T-cell (primary cell): Measurements from ENCODE around the gene FUT2. TPM values are rescaled to one million over a fixed set of nuclear protein-coding genes. Genes with fewer than 3 reads are reported as not detected.
A peak's percentile ranks its signal among the peaks of the same experiment; 100 is the strongest.

ENCODE experiments used
- ATAC-seq, 4 experiments: fragments of 200-7000 bp in 3 of 4; fragments of 150-1000 bp in 1 of 4; cut with Tn5 transposase; replicated peaks in 1 of 4; 1 replicate in 3 of 4; 2 replicates in 1 of 4; pipeline ENCODE4 v1.10.0; 2021; ENCODE audit warnings: moderate library complexity in 3 of 4, mild to moderate bottlenecking in 2 of 4, moderate number of reproducible peaks in 1 of 4
- CTCF ChIA-PET, 2 donors: fragments of 300-600 bp; sonication (Branson Sonifier 250); formaldehyde crosslinking; loops; one replicate each; lab custom pipeline; 2022; ENCODE audit warnings: antibody characterized with exemption in 2 of 2; lab: Charles Lee
- POLR2A ChIA-PET, 2 donors: fragments of 300-600 bp; sonication (Branson Sonifier 250); formaldehyde crosslinking; loops; one replicate each; lab custom pipeline; 2022; ENCODE audit warnings: antibody characterized with exemption in 2 of 2; lab: Charles Lee
- DNase-seq, 35 experiments: peaks; one replicate each; pipeline versions ENCODE4 v3.0.0 to v3.0.0-alpha.2; 2013 to 2023
- H3K27ac ChIP-seq: one replicate; pipeline ENCODE4 v1.5.1; 2013; ENCODE audit warnings: low read length
- H3K27me3 ChIP-seq, 2 experiments: replicated peaks in 1 of 2; 1 replicate in 1 of 2; 2 replicates in 1 of 2; pipeline versions ENCODE4 v1.6.1 to v1.7.0; 2013; ENCODE audit warnings: low read length in 1 of 2, mixed read lengths in 1 of 2; ENCODE audit not compliant: control insufficient read depth in 2 of 2, insufficient read depth in 2 of 2; ENCODE audit errors: extremely low read depth in 1 of 2
- H3K36me3 ChIP-seq, 2 donors: 1 replicate in 1 of 2; 2 replicates in 1 of 2; pipeline versions ENCODE4 v1.6.1 to v1.7.0; 2013; ENCODE audit warnings: low read length in 1 of 2; ENCODE audit not compliant: control insufficient read depth in 2 of 2, insufficient read depth in 1 of 2; ENCODE audit errors: extremely low read depth in 1 of 2
- H3K4me1 ChIP-seq, 2 experiments: 1 replicate in 1 of 2; 2 replicates in 1 of 2; pipeline versions ENCODE4 v1.6.1 to v1.7.0; 2013; ENCODE audit warnings: low read length in 2 of 2, mixed read lengths in 1 of 2; ENCODE audit not compliant: insufficient read depth in 2 of 2, control insufficient read depth in 1 of 2; ENCODE audit errors: extremely low read depth in 1 of 2
- H3K4me3 ChIP-seq, 2 donors: 1 replicate in 1 of 2; 2 replicates in 1 of 2; pipeline versions ENCODE4 v1.5.1 to v1.7.0; 2013; ENCODE audit warnings: mild to moderate bottlenecking in 2 of 2, low read length in 1 of 2, moderate library complexity in 1 of 2; ENCODE audit not compliant: control insufficient read depth in 1 of 2; ENCODE audit errors: extremely low read depth in 1 of 2
- H3K9me3 ChIP-seq: 2 replicates; pipeline ENCODE4 v1.7.0; 2013
- H3K27ac Mint-ChIP-seq, 2 donors: one replicate each; pipeline ENCODE4 v1.8.0; 2020 to 2021; ENCODE audit warnings: mild to moderate bottlenecking in 2 of 2, mixed read lengths in 2 of 2
- H3K27me3 Mint-ChIP-seq, 2 donors: one replicate each; pipeline ENCODE4 v1.8.0; 2021 to 2022; ENCODE audit warnings: mixed read lengths in 2 of 2
- H3K36me3 Mint-ChIP-seq: one replicate; pipeline ENCODE4 v1.8.0; 2021; ENCODE audit warnings: mixed read lengths
- H3K4me1 Mint-ChIP-seq, 3 donors: one replicate each; pipeline ENCODE4 v1.8.0; 2020 to 2022; ENCODE audit warnings: mixed read lengths in 3 of 3, mild to moderate bottlenecking in 1 of 3
- H3K4me3 Mint-ChIP-seq, 3 donors: one replicate each; pipeline ENCODE4 v1.8.0; 2020 to 2022; ENCODE audit warnings: mild to moderate bottlenecking in 3 of 3, mixed read lengths in 3 of 3, moderate library complexity in 3 of 3
- H3K9me3 Mint-ChIP-seq, 3 donors: one replicate each; pipeline ENCODE4 v1.8.0; 2020 to 2022; ENCODE audit warnings: mixed read lengths in 3 of 3
- WGBS: methylation state at CpG from one replicate; pipeline ENCODE4 v1.1.5; 2013; ENCODE audit warnings: missing lambda C conversion rate; ENCODE audit not compliant: insufficient coverage; 5-methylcytosine and 5-hydroxymethylcytosine counted together
- total RNA-seq, 35 experiments: library from RNA in 6 of 35; stranded (reverse) in 6 of 35; fragments of 120-200 nt in 1 of 35; gene quantifications; one replicate each; pipeline versions ENCODE4 v1.2.1 to v1.2.4 and lab custom pipeline; 2013 to 2026

FUT2 gene
- total RNA-seq, 5 donors from 2014 or later (not counting 1 experiment from before 2014, with no cell fraction given) = 0.16 TPM; not detected in 4

DNA sequence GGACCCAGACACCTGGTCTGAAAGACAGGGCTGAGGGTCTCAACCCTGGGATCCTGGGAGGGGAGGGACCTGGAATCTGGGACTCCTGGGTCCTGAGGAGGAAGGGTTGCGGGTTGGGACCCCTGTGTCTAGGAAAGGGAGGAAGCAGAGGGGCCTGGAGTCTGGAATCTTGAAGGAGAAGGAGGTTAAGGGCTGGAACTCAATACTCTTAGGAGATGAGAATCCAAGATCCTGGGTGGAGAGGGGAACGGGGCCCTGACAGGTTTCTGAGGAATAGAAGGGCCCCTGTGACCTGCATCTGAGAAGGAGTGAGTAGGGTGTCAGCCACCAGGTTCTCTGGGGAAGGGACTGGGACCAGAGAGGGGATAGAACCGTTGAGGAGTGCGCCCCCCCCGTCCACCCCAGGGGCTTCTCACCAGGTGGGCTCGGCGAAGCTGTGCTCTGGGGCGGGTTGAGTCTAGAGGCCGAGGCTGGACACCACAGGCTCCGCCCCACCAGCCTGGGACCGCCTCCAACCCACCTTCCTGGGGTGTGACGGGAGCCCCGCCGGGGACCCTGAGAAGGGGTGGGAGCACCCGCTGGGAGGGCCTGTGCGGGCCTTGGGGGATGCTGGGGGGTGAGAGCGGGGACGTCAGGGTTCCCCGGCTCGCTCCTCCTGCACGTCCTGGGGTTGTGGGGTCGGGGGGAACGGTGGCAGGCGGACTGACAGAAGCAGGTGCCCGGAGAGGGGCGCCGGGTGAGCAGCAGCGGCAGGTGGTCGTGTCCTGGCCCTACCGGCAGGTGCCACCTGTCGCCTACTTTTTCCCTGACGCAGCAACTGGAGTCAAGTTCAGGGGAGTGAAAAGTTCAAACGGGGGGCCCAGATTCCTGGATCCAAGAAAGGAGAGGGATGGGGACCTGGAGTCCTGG lies 23.7 kb downstream of the FUT2 start, which contains the start of gene MAMSTR:
MAMSTR (minus strand) TSS at position 463 of the 909 bp plus-strand sequence. CDS start 694 bp downstream, outside the sequence.
- Histone ChIP-seq H3K27me3 (no peaks in the 10 kb centered on the region), H3K27ac (peak within 1 kb of the TSS; percentile 94), H3K36me3 (no peaks in the 10 kb centered on the region), H3K4me3 (peak within 1 kb of the TSS; percentile 74 to 78), H3K4me1 (peaks cover 5 to 25% of the 10 kb centered on the region in 2 experiments), H3K9me3 (no peaks in the 10 kb centered on the region)
- ChIA-PET POLR2A (no interaction called here), CTCF (no interaction called here)
- peak within 1 kb of the TSS; percentile 98 to 100 for H3K27ac Mint-ChIP-seq
- no peak for DNase-seq
- WGBS = 89% methylated on average over 22 of the region's 33 CpGs
- H3K36me3 Mint-ChIP-seq = no peaks in the 10 kb centered on the region
- peak within 1 kb of the TSS; percentile 82 to 97 (median 95) for H3K4me3 Mint-ChIP-seq
- H3K9me3 Mint-ChIP-seq = no peaks in the 10 kb centered on the region
- H3K27me3 Mint-ChIP-seq = no peaks in the 10 kb centered on the region
- H3K4me1 Mint-ChIP-seq = peaks cover 14 to 20% (median 17%) of the 10 kb centered on the region in 3 donors
- no peak for ATAC-seq

DNA sequence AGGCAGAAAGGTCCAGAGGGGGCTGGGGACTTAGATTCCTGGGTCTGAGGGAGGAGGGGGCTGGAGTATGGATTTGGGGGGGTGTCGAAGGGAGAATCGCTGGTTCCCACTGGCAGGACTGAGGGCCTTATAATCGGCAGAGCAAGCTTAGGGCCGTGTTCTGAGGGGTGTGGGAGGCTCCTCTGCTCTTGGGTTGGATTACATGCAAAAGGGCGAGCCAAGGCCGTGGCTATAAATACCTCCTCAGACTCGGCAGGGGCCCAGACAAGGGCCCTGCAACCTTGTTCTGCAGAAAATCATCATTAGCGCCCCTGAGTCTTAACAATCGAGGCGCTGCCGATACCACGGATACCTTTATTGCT lies 24.5 kb downstream of the FUT2 start:
- H3K27me3 Mint-ChIP-seq = no peaks in the 10 kb centered on the region
- H3K4me1 Mint-ChIP-seq = peaks cover 17 to 22% (median 17%) of the 10 kb centered on the region in 3 donors
- H3K4me3 ChIP-seq = peak overlapping the region; percentile 74 to 78
- H3K27me3 ChIP-seq = no peaks in the 10 kb centered on the region
- DNase-seq = no peak
- H3K9me3 ChIP-seq = no peaks in the 10 kb centered on the region
- CTCF ChIA-PET = interaction anchor here in 1 of 2 donors (0.9 kb wide), 1 partner anchor 273 kb away, joined by 3 read pairs; the partner anchor contains the start of genes GYS1 and RUVBL2
- peak overlapping the region in 1 of 2 donors; percentile 100 for H3K27ac Mint-ChIP-seq
- H3K27ac ChIP-seq = no peak overlapping the region
- peak overlapping the region; percentile 82 to 97 (median 95) for H3K4me3 Mint-ChIP-seq
- H3K4me1 ChIP-seq = peaks cover 5 to 24% of the 10 kb centered on the region in 2 experiments
- peak in 2 of 4 experiments; percentile 4 to 8 for ATAC-seq
- 37% methylated on average over 7 of the region's 12 CpGs for WGBS
- H3K36me3 ChIP-seq = no peaks in the 10 kb centered on the region
- POLR2A ChIA-PET = no interaction called here
- peaks cover 2 to 4% (median 4%) of the 10 kb centered on the region in 3 donors for H3K9me3 Mint-ChIP-seq
- peaks cover 3% of the 10 kb centered on the region for H3K36me3 Mint-ChIP-seq

DNA sequence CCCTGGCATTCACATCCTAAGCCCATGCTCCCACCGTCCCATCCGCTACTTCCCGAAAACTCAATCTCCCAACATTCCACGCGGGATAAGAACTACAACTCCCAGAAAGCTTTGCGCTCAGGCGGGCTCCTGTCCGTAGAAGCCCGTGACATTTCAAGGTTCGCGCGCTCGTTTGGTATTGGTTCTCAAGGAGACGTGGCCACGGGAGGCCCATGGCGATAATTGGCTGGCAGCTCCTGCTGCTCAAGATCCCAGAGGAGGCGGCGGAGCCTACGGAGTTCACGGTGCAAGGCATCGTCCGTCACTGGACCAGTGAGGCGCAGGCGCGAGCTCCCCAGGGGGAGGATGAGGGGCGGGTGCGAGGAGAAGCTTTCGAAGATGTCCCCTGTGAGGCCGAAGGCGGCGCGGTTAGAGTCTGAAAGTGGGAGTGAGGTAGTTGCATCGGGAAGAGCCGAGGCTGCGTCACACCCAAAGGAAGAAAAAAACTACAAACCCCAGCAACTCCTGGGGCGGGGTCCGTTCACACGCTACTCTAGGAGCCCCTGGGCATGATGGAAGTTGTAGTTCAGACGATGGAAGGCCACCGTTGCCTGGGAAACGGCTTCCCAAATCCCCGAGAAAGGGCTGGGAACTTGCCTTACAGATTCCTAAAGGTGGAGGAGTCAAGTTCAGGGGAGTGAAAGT lies 25.0 kb downstream of the FUT2 start:
- CTCF ChIA-PET = interaction anchor here in 1 of 2 donors (0.9 kb wide), 1 partner anchor 273 kb away, joined by 3 read pairs; the partner anchor contains the start of genes GYS1 and RUVBL2
- peak overlapping the region; percentile 82 to 97 (median 95) for H3K4me3 Mint-ChIP-seq
- H3K4me1 Mint-ChIP-seq = peaks cover 21 to 27% (median 22%) of the 10 kb centered on the region in 3 donors
- no peaks in the 10 kb centered on the region for H3K36me3 ChIP-seq
- no peaks in the 10 kb centered on the region for H3K9me3 ChIP-seq
- DNase-seq (peak; percentile 76 to 96 (median 90)), ATAC-seq (peak; percentile 86 to 92 (median 90))
- H3K4me3 ChIP-seq = peak overlapping the region; percentile 74 to 78
- WGBS = 5% methylated on average over 34 of the region's 42 CpGs
- H3K27ac ChIP-seq = peak overlapping the region; percentile 94
- POLR2A ChIA-PET = no interaction called here
- H3K27me3 ChIP-seq = no peaks in the 10 kb centered on the region
- peaks cover 8 to 29% of the 10 kb centered on the region in 2 experiments for H3K4me1 ChIP-seq
- H3K27me3 Mint-ChIP-seq = no peaks in the 10 kb centered on the region
- peak overlapping the region; percentile 98 to 100 for H3K27ac Mint-ChIP-seq
- peaks cover 2 to 7% (median 7%) of the 10 kb centered on the region in 3 donors for H3K9me3 Mint-ChIP-seq
- H3K36me3 Mint-ChIP-seq = peaks cover 3% of the 10 kb centered on the region

DNA sequence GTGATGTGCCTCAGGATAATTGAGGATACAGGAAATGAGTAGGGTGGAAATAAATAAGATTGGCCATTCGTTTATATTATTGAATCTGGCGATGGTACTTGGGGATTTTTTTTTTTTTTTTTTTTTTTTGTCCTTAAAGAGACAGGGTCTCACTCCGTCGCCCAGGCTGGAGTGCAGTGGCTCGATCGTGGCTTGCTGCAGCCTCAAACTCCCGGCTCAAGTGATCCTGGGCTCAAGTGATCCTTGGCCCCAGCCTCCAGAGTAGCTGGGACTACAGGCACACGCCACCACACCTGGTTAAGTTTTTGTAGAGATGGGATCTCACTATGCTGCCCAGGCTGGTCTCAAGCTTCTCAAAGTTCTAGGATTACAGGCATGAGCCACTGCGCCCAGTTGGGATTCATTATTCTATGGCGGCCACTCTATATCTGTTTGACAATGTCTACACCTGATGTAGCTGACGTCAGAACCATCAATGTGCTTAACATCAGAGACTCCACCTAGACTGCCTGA lies 26.5 kb downstream of the FUT2 start:
- Histone ChIP-seq H3K4me3 (no peak overlapping the region), H3K36me3 (no peaks in the 10 kb centered on the region), H3K4me1 (peaks cover 14 to 43% of the 10 kb centered on the region in 2 experiments), H3K9me3 (peaks cover 3% of the 10 kb centered on the region), H3K27ac (no peak overlapping the region), H3K27me3 (no peaks in the 10 kb centered on the region)
- WGBS = 98% methylated on average over 7 of the region's 11 CpGs
- no peak overlapping the region for H3K27ac Mint-ChIP-seq
- H3K36me3 Mint-ChIP-seq = peaks cover 9% of the 10 kb centered on the region
- H3K4me3 Mint-ChIP-seq = no peak overlapping the region
- ChIA-PET CTCF (no interaction called here), POLR2A (no interaction called here)
- DNase-seq (no peak), ATAC-seq (no peak)
- peaks cover 7 to 15% (median 11%) of the 10 kb centered on the region in 3 donors for H3K9me3 Mint-ChIP-seq
- no peaks in the 10 kb centered on the region for H3K27me3 Mint-ChIP-seq
- peaks cover 31 to 34% (median 33%) of the 10 kb centered on the region in 3 donors for H3K4me1 Mint-ChIP-seq

DNA sequence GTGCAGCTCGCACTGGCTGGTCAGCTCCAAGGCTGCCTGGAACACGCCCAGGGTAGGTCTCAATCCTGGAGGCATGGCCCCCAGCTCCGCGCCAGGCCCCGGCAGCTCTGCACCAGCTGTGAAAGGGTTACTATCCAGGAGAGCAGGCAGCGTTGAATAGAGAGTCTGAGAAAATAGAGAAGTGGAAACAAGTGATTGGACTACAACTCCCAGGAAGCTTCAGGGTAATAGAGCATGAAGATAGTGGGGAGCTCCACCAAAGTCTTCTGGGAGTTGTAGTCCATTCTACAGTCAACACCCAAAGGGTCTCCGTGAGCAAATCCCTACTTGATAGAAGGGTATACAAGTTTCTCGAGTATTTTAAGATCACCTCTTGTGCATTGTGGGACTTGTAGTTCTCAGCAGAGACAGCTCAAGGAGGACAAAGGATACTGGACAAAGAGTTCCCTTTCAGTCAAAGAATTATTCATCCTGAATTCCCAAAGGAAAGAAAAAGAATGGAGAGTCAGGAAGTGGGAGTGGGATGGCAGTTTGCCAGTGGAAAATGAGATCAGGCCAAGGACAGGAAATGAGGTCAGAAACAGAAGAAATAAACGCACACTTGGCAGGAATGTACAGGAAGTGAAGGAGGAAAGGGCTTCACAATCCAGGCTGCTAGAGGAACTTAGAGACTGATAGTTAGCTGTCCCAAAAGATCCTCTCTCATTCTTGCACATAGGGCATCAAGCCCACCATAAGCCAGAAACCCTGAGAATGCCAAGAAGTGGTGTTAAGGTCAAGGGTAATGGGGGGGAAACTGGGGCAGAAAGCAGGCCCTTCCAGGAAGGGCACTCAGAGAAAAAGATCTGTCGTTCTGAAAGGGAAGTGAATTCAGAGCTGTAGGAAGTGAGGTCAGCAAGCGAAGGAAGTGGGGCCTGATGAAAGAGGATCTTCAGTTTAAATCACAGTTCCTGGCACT lies 29.3 kb downstream of the FUT2 start:
- Histone ChIP-seq H3K4me3 (no peak overlapping the region), H3K27ac (peak overlapping the region; percentile 77), H3K36me3 (no peaks in the 10 kb centered on the region), H3K9me3 (peaks cover 3% of the 10 kb centered on the region), H3K4me1 (peaks cover 14 to 43% of the 10 kb centered on the region in 2 experiments), H3K27me3 (no peaks in the 10 kb centered on the region)
- Mint-ChIP-seq H3K4me3 (peak overlapping the region; percentile 7 to 74 (median 39)), H3K4me1 (peaks cover 31 to 36% (median 33%) of the 10 kb centered on the region in 3 donors), H3K36me3 (peaks cover 9% of the 10 kb centered on the region), H3K27ac (peak overlapping the region; percentile 89 to 95), H3K27me3 (no peaks in the 10 kb centered on the region), H3K9me3 (peaks cover 7 to 15% (median 15%) of the 10 kb centered on the region in 3 donors)
- ChIA-PET POLR2A (interaction anchor here in 1 of 2 donors (0.6 kb wide), 2 partner anchors 111 to 229 kb away, joined by 3 to 4 read pairs; partner anchors contain the start of gene HSD17B14), CTCF (interaction anchor here in 1 of 2 donors (0.5 kb wide), 1 partner anchor 129 kb away, joined by 7 read pairs; no protein-coding TSS in a partner anchor)
- peak in 13 of 35 experiments; percentile 23 to 78 (median 40) for DNase-seq
- 60% methylated on average over 6 of the region's 11 CpGs for WGBS
- peak; percentile 23 to 59 (median 40) for ATAC-seq
